HepG2 (cell line): ENCODE measurements around the gene LRIT2. TPM values are rescaled to one million over a fixed set of nuclear protein-coding genes. Genes with fewer than 3 reads are reported as not detected.

Experiments
- ATAC-seq: fragments of 200-7000 bp; cut with Tn5 transposase; 3 replicates; pipeline ENCODE4 v1.9.1; 2020; ENCODE audit warnings: mild to moderate bottlenecking, moderate library complexity
- BruUV-seq: library from RNA; stranded (reverse); fragments of 400-500 nt; replicated peaks from 2 replicates; lab custom pipeline; 2021; lab: Mats Ljungman, UMichigan
- CTCF ChIA-PET: fragments of 300-600 bp; formaldehyde crosslinking; extraction: SDS; loops from one replicate; lab custom pipeline; 2021; ENCODE audit warnings: low total read pairs, inconsistent platforms, low intra/inter-chr PET ratio; lab: Yijun Ruan, JAX
- POLR2A ChIA-PET: fragments of 350-600 bp; sonication (Branson Sonifier 250); formaldehyde crosslinking; loops from one replicate; lab custom pipeline; 2020; ENCODE audit warnings: antibody characterized with exemption, inconsistent platforms; lab: Yijun Ruan, JAX
- DNase-seq: peaks from one replicate; pipeline ENCODE4 v3.0.0-alpha.2; 2015; ENCODE audit warnings: low spot score
- FAIRE-seq: peaks from 3 replicates; lab custom pipeline; 2011; peaks lifted over from hg19 to GRCh38; lab: Jason Lieb, UNC
- H2AFZ ChIP-seq: one replicate; pipeline ENCODE4 v1.6.1; 2011; ENCODE audit warnings: low read length, inconsistent platforms
- H3K27ac ChIP-seq: fragments of 300-600 bp; 3 replicates; pipeline ENCODE4 v1.8.0; 2011; ENCODE audit warnings: mixed run types, mild to moderate bottlenecking, mixed read lengths, low read length, inconsistent platforms; ENCODE audit not compliant: insufficient read depth; ENCODE audit errors: extremely low read length
- H3K27me3 ChIP-seq, 2 experiments: fragments of 200-600 bp in 1 of 2; 2 replicates in 1 of 2; 3 replicates in 1 of 2; pipeline versions ENCODE4 v1.6.0 to v1.8.0; 2011; ENCODE audit warnings: low read length in 2 of 2, mild to moderate bottlenecking in 2 of 2, moderate library complexity in 2 of 2, inconsistent platforms in 1 of 2; ENCODE audit not compliant: insufficient read depth in 2 of 2, control insufficient read depth in 1 of 2
- H3K36me3 ChIP-seq, 2 experiments: fragments of 200-600 bp in 1 of 2; replicated peaks in 1 of 2; 2 replicates in 1 of 2; 3 replicates in 1 of 2; pipeline versions ENCODE4 v1.5.1 to v1.8.0; 2011; ENCODE audit warnings: low read length in 2 of 2, inconsistent platforms in 1 of 2; ENCODE audit not compliant: insufficient read depth in 2 of 2, control insufficient read depth in 1 of 2
- H3K4me1 ChIP-seq: 2 replicates; pipeline ENCODE4 v1.5.1; 2012; ENCODE audit warnings: low read length, inconsistent platforms; ENCODE audit not compliant: insufficient read depth
- H3K4me2 ChIP-seq: 2 replicates; pipeline ENCODE4 v1.6.0; 2011; ENCODE audit warnings: low read depth, low read length, inconsistent platforms
- H3K4me3 ChIP-seq, 3 experiments: fragments of 200-600 bp in 1 of 3; sonication (generic), shearing (Covaris generic) in 1 of 3; replicated peaks in 1 of 3; 2 replicates each; pipeline ENCODE4 v1.5.1; 2011 to 2016; ENCODE audit warnings: low read length in 3 of 3, inconsistent platforms in 2 of 3, low read depth in 2 of 3, mild to moderate bottlenecking in 2 of 3, control low read depth in 1 of 3, mixed read lengths in 1 of 3; ENCODE audit not compliant: insufficient read depth in 1 of 3
- H3K79me2 ChIP-seq: one replicate; pipeline ENCODE4 v1.6.1; 2011; ENCODE audit warnings: low read length, inconsistent platforms; ENCODE audit not compliant: insufficient read depth
- H3K9ac ChIP-seq: 2 replicates; pipeline ENCODE4 v1.6.0; 2011; ENCODE audit warnings: mild to moderate bottlenecking, low read depth, low read length, inconsistent platforms; ENCODE audit not compliant: insufficient read depth
- H3K9me3 ChIP-seq: 2 replicates; pipeline ENCODE4 v1.5.1; 2012; ENCODE audit warnings: mild to moderate bottlenecking, low read length
- H4K20me1 ChIP-seq: 2 replicates; pipeline ENCODE4 v1.6.0; 2011; ENCODE audit warnings: inconsistent platforms, mild to moderate bottlenecking, low read length, moderate library complexity; ENCODE audit not compliant: insufficient read depth
- CC2D1A ChIP-seq: sonication (generic); formaldehyde crosslinking; IDR thresholded peaks from 2 replicates; pipeline ENCODE4 v1.8.1; 2023; ENCODE audit warnings: mild to moderate bottlenecking, missing genetic modification reagents
- CENPX ChIP-seq: sonication (generic); formaldehyde crosslinking; IDR thresholded peaks from 2 replicates; pipeline ENCODE4 v1.9.0; 2021; ENCODE audit warnings: mild to moderate bottlenecking, missing genetic modification reagents, moderate library complexity
- EEA1 ChIP-seq: sonication (generic); formaldehyde crosslinking; IDR thresholded peaks from 2 replicates; pipeline ENCODE4 v1.5.1; 2020; ENCODE audit warnings: mild to moderate bottlenecking, missing genetic modification reagents, borderline replicate concordance
- FOXC1 ChIP-seq: sonication (generic); formaldehyde crosslinking; IDR thresholded peaks from 2 replicates; pipeline ENCODE4 v1.8.0; 2022; ENCODE audit warnings: mild to moderate bottlenecking, missing genetic modification reagents, borderline replicate concordance
- FOXP4 ChIP-seq: sonication (generic); formaldehyde crosslinking; IDR thresholded peaks from 2 replicates; pipeline ENCODE4 v1.4.0; 2020; ENCODE audit warnings: missing genetic modification reagents
- IKZF4 ChIP-seq: sonication (generic); formaldehyde crosslinking; IDR thresholded peaks from 2 replicates; pipeline ENCODE4 v1.5.1; 2020; ENCODE audit warnings: borderline replicate concordance, mild to moderate bottlenecking, low read depth, missing genetic modification reagents; ENCODE audit errors: not compliant biosample characterization
- ISX ChIP-seq: sonication (generic); formaldehyde crosslinking; conservative IDR thresholded peaks from 2 replicates; pipeline ENCODE4 v1.5.0; 2020; ENCODE audit warnings: missing genetic modification reagents
- MXI1 ChIP-seq: IDR thresholded peaks from 3 replicates; pipeline ENCODE4 v1.6.1; 2012; ENCODE audit warnings: low read depth, low read length, inconsistent platforms, borderline replicate concordance
- PAF1 ChIP-seq: IDR thresholded peaks from 2 replicates; pipeline ENCODE4 v1.6.1; 2016; ENCODE audit warnings: missing genetic modification reagents, missing compliant biosample characterization
- TCF7L2 ChIP-seq: IDR thresholded peaks from 2 replicates; pipeline ENCODE4 v1.6.1; 2011; ENCODE audit warnings: mild to moderate bottlenecking, low read depth, low read length, moderate library complexity
- ZBTB20 ChIP-seq: sonication (generic); formaldehyde crosslinking; IDR thresholded peaks from 2 replicates; pipeline ENCODE4 v1.8.1; 2023; ENCODE audit warnings: missing genetic modification reagents, low read depth, mild to moderate bottlenecking, borderline replicate concordance
- ZNF296 ChIP-seq: sonication (generic); formaldehyde crosslinking; conservative IDR thresholded peaks from 2 replicates; pipeline ENCODE4 v1.5.0; 2020; ENCODE audit warnings: mild to moderate bottlenecking, missing genetic modification reagents
- ZNF597 ChIP-seq: sonication (generic); formaldehyde crosslinking; IDR thresholded peaks from 2 replicates; pipeline ENCODE4 v1.5.0; 2020; ENCODE audit warnings: missing genetic modification reagents
- ZNF891 ChIP-seq: sonication (generic); formaldehyde crosslinking; IDR thresholded peaks from 2 replicates; pipeline ENCODE4 v1.5.0; 2020; ENCODE audit warnings: mild to moderate bottlenecking, missing genetic modification reagents
- ZSCAN20 ChIP-seq: sonication (generic); formaldehyde crosslinking; IDR thresholded peaks from 2 replicates; pipeline ENCODE4 v1.4.0; 2020; ENCODE audit warnings: missing genetic modification reagents, mild to moderate bottlenecking, borderline replicate concordance
- WGBS: methylation state at CpG from one replicate; pipeline ENCODE4 v1.1.6; 2017; ENCODE audit warnings: low lambda C conversion rate; 5-methylcytosine and 5-hydroxymethylcytosine counted together
- in situ Hi-C: cut with HindIII; loops from 2 replicates; pipeline ENCODE4 v1.10.0; 2017; ENCODE audit warnings: low pct_unique_long_range_greater_than_20kb; ENCODE audit not compliant: extremely low pct_ligation_motif_present
- intact Hi-C: fragments of 100-400 bp; cut with micrococcal nuclease; formaldehyde crosslinking; loops from one replicate; pipeline ENCODE4 v1.10.0; 2022; ENCODE audit not compliant: unreplicated experiment
- polyA plus RNA-seq, 8 experiments: library from polyadenylated mRNA; depleted of rRNA in 3 of 8; stranded (reverse) in 7 of 8; unstranded in 1 of 8; fragments of >200 nt; fragmentation: Illumina TruSeq in 4 of 8; extraction: Trizol in 4 of 8; gene quantifications; 2 replicates each; pipeline versions ENCODE4 v1.2.1 to v1.2.3, GENCODE V29; 2011 to 2016; ENCODE audit warnings: low read depth in 4 of 8, missing spikeins in 1 of 8, mixed read lengths in 1 of 8; ENCODE audit not compliant: insufficient read depth in 1 of 8
- total RNA-seq, 5 experiments: library from RNA; depleted of rRNA; stranded (reverse); fragments of >200 nt; fragmentation: Illumina TruSeq; extraction: Trizol; gene quantifications; 2 replicates each; pipeline ENCODE4 v1.2.3, GENCODE V29; 2016; ENCODE audit warnings: low read depth in 1 of 5

Gene LRIT2
- total and polyA plus RNA-seq, 2 of the 13 experiments (the other 11 are each of a cell fraction or from before 2014, with no cell fraction given) = not detected

- no peak overlapping the region for H3K27ac ChIP-seq
- H3K9ac ChIP-seq = no peak overlapping the region
- no peak overlapping the region for H3K4me2 ChIP-seq
- TF ChIP-seq IKZF4 (no peak), FOXC1 (no peak), MXI1 (no peak), ZNF891 (CRISPR knock-in tag) (no peak), ZSCAN20 (CRISPR knock-in tag) (no peak), TCF7L2 (no peak), EEA1 (no peak), ZNF597 (CRISPR knock-in tag) (no peak), CENPX (CRISPR knock-in tag) (no peak), ZNF296 (CRISPR knock-in tag) (no peak), FOXP4 (no peak), ZBTB20 (CRISPR knock-in tag) (no peak), CC2D1A (no peak), PAF1 (CRISPR knock-in tag) (no peak), ISX (CRISPR knock-in tag) (no peak)
- POLR2A ChIA-PET = no interaction called here
- BruUV-seq = no TSS peak
- no peak overlapping the region for H2AFZ ChIP-seq
- DNase-seq (no peak), ATAC-seq (no peak), FAIRE-seq (no peak)
- CTCF ChIA-PET = no interaction called here
- intact Hi-C loops = no loop called here
- no peaks in the 10 kb centered on the region for H3K36me3 ChIP-seq
- no peaks in the 10 kb centered on the region; the same call in 1 of the 2 replicates for H4K20me1 ChIP-seq
- no peak overlapping the region for H3K4me3 ChIP-seq
- H3K27me3 ChIP-seq = peaks cover 0 to 19% of the 10 kb centered on the region in 2 experiments; a peak in 1 of 5 replicates
- in situ Hi-C loops = loop anchor here (5.0 to 10.0 kb wide), 2 partner anchors 96 to 273 kb away; no protein-coding TSS in a partner anchor
- no peaks in the 10 kb centered on the region for H3K79me2 ChIP-seq
- WGBS = 0% methylated on average over 1 of the region's 1 CpG
- H3K9me3 ChIP-seq = no peaks in the 10 kb centered on the region
- H3K4me1 ChIP-seq = peaks cover 14% of the 10 kb centered on the region; the same call in 1 of the 2 replicates
Measured at GRCh38 chr10:84269162-84269561, 43.8 kb upstream of the LRIT2 start.
